CD4-positive, alpha-beta T cell (primary cell): ENCODE data around the gene HPS1. TPM values are rescaled to one million over a fixed set of nuclear protein-coding genes. Genes with fewer than 3 reads are reported as not detected.

Source experiments
- ATAC-seq: fragments of 200-7000 bp; cut with Tn5 transposase; one replicate; pipeline ENCODE4 v1.10.0; 2022; ENCODE audit warnings: mild to moderate bottlenecking; ENCODE audit not compliant: poor library complexity
- CTCF ChIA-PET: fragments of 350-600 bp; sonication (Branson Sonifier 250); formaldehyde crosslinking; loops from one replicate; lab custom pipeline; 2021; ENCODE audit warnings: antibody characterized with exemption, inconsistent platforms; lab: Charles Lee
- POLR2A ChIA-PET: fragments of 350-600 bp; sonication (Branson Sonifier 250); formaldehyde crosslinking; loops from one replicate; lab custom pipeline; 2021; ENCODE audit warnings: antibody characterized with exemption, inconsistent platforms; lab: Charles Lee
- DNase-seq, 14 experiments: peaks; one replicate each; pipeline ENCODE4 v3.0.0-alpha.2; 2013 to 2020; ENCODE audit warnings: mixed read lengths in 2 of 14
- H3K27ac ChIP-seq, 2 donors: one replicate each; pipeline versions ENCODE4 v1.5.1 to v1.7.0; 2013; ENCODE audit warnings: low read length in 2 of 2, low read depth in 1 of 2, mild to moderate bottlenecking in 1 of 2
- H3K27me3 ChIP-seq, 2 experiments: 1 replicate in 1 of 2; 2 replicates in 1 of 2; pipeline versions ENCODE4 v1.6.1 to v1.7.0; 2013; ENCODE audit warnings: low read length in 2 of 2, control low read depth in 1 of 2, mild to moderate bottlenecking in 1 of 2, moderate library complexity in 1 of 2; ENCODE audit not compliant: insufficient read depth in 2 of 2, control insufficient read depth in 1 of 2
- H3K36me3 ChIP-seq: one replicate; pipeline ENCODE4 v1.6.1; 2013; ENCODE audit warnings: low read length, control low read depth; ENCODE audit not compliant: insufficient read depth
- H3K4me1 ChIP-seq: one replicate; pipeline ENCODE4 v1.6.1; 2013; ENCODE audit warnings: low read length, control low read depth; ENCODE audit not compliant: insufficient read depth
- H3K4me3 ChIP-seq: one replicate; pipeline ENCODE4 v1.5.1; 2013; ENCODE audit warnings: mild to moderate bottlenecking, low read length, moderate library complexity
- H3K9me3 ChIP-seq, 2 experiments: 1 replicate in 1 of 2; 2 replicates in 1 of 2; pipeline versions ENCODE4 v1.6.1 to v1.7.0; 2013; ENCODE audit warnings: low read length in 2 of 2, mild to moderate bottlenecking in 2 of 2, control low read depth in 1 of 2, moderate library complexity in 1 of 2; ENCODE audit not compliant: control insufficient read depth in 1 of 2, insufficient read depth in 1 of 2
- H3K27ac Mint-ChIP-seq: one replicate; pipeline ENCODE4 v1.8.0; 2020; ENCODE audit warnings: mixed read lengths
- H3K27me3 Mint-ChIP-seq: one replicate; pipeline ENCODE4 v1.8.0; 2021; ENCODE audit warnings: mixed read lengths
- H3K36me3 Mint-ChIP-seq: one replicate; pipeline ENCODE4 v1.8.0; 2021; ENCODE audit warnings: low read depth, mixed read lengths
- H3K4me1 Mint-ChIP-seq: one replicate; pipeline ENCODE4 v1.8.0; 2021; ENCODE audit warnings: low read depth, mixed read lengths
- H3K4me3 Mint-ChIP-seq: one replicate; pipeline ENCODE4 v1.8.0; 2020; ENCODE audit warnings: mild to moderate bottlenecking, mixed read lengths
- H3K9me3 Mint-ChIP-seq: one replicate; pipeline ENCODE4 v1.8.0; 2020; ENCODE audit warnings: mixed read lengths
- CTCF ChIP-seq: fragments of 200-600 bp; IDR thresholded peaks from one replicate; pipeline ENCODE4 v1.8.0; 2022; ENCODE audit warnings: antibody characterized with exemption, mild to moderate bottlenecking
- intact Hi-C, 2 experiments: fragments of 100-400 bp; cut with DNase I in 1 of 2; cut with micrococcal nuclease in 1 of 2; formaldehyde crosslinking; loops; one replicate each; pipeline versions ENCODE4 v1.15.1 to v1.9.0; 2023 to 2025; cut with DNase I, micrococcal nuclease
- polyA plus RNA-seq, 2 donors: library from polyadenylated mRNA; unstranded; fragments of 120-200 nt; gene quantifications; one replicate each; pipeline ENCODE4 v1.2.1, GENCODE V29; 2013
- total RNA-seq, 174 experiments: library from RNA in 2 of 174; stranded (reverse) in 2 of 174; gene quantifications; one replicate each; pipeline ENCODE4 v1.2.3 and lab custom pipeline; 2021 to 2026

HPS1 gene
- total RNA-seq (10 to 100 TPM; 49.8 to 50.5 TPM), total RNA-seq (lab: John Stamatoyannopoulos, UW) (16.4 to 65.9 (median 33.0) reads per million in 172 experiments)
- polyA plus RNA-seq (2013, experiment 1 of 2): 53.0 TPM
- polyA plus RNA-seq (2013, experiment 2 of 2): 64.8 TPM

- peaks cover 1% of the 10 kb centered on the region for H3K27me3 Mint-ChIP-seq
- H3K4me1 Mint-ChIP-seq: peaks cover 40% of the 10 kb centered on the region
- Histone ChIP-seq H3K9me3 (no peaks in the 10 kb centered on the region), H3K27me3 (no peaks in the 10 kb centered on the region), H3K27ac (peak within 1 kb of the TSS; percentile 66 to 77), H3K4me3 (peak within 1 kb of the TSS; percentile 71), H3K36me3 (peaks cover 33% of the 10 kb centered on the region), H3K4me1 (peaks cover 41% of the 10 kb centered on the region)
- ChIA-PET CTCF (interaction anchor here (0.7 kb wide), 1 partner anchor 21 kb away, joined by 3 read pairs; no protein-coding TSS in a partner anchor), POLR2A (interaction anchor here (1.3 to 2.1 kb wide), 4 partner anchors 20 to 1173 kb away, joined by 5 to 8 read pairs (median 6); partner anchors contain the start of genes R3HCC1L and SLC25A28)
- DNase-seq (peak; percentile 58 to 88 (median 75)), ATAC-seq (peak; percentile 91)
- no peak for TF ChIP-seq CTCF
- intact Hi-C loops: loop anchor here in 1 of 2 experiments (2.0 to 10.0 kb wide), 5 partner anchors 312 to 1738 kb away; partner anchors contain the start of genes COX15, CUTC, ERLIN1 and GOT1
- H3K9me3 Mint-ChIP-seq: no peaks in the 10 kb centered on the region
- peak within 1 kb of the TSS; percentile 94 for H3K4me3 Mint-ChIP-seq
- peaks cover 50% of the 10 kb centered on the region for H3K36me3 Mint-ChIP-seq
- H3K27ac Mint-ChIP-seq: peak within 1 kb of the TSS; percentile 93
These were observed at the start of gene HPS1 for GRCh38 chr10:98446661-98447221. HPS1 (minus strand) TSS chr10:98446935; CDS start chr10:98443240, 3,695 bp downstream.

- no peaks in the 10 kb centered on the region for H3K36me3 Mint-ChIP-seq
- H3K27ac Mint-ChIP-seq: no peak overlapping the region
- ChIA-PET CTCF (no interaction called here), POLR2A (no interaction called here)
- H3K4me3 Mint-ChIP-seq: no peak overlapping the region
- Histone ChIP-seq H3K36me3 (no peaks in the 10 kb centered on the region), H3K27ac (no peak overlapping the region), H3K4me3 (no peak overlapping the region), H3K4me1 (no peaks in the 10 kb centered on the region), H3K9me3 (peaks cover 0 to 20% of the 10 kb centered on the region in 2 experiments), H3K27me3 (peaks cover 0 to 7% of the 10 kb centered on the region in 2 experiments)
- no peaks in the 10 kb centered on the region for H3K4me1 Mint-ChIP-seq
- intact Hi-C loops: no loop called here
- H3K27me3 Mint-ChIP-seq: peaks cover 15% of the 10 kb centered on the region
- ATAC-seq: no peak
- H3K9me3 Mint-ChIP-seq: peaks cover 11% of the 10 kb centered on the region
- no peak for DNase-seq
- no peak for TF ChIP-seq CTCF
These were observed 46.0 kb upstream of the HPS1 start for GRCh38 chr10:98492763-98493162.

GRCh38 chr10:98489561-98490481 is 43.1 kb upstream of the HPS1 start:
- H3K9me3 ChIP-seq: peaks cover 0 to 3% of the 10 kb centered on the region in 2 experiments
- H3K4me1 ChIP-seq: no peaks in the 10 kb centered on the region
- H3K27me3 Mint-ChIP-seq: peaks cover 26% of the 10 kb centered on the region
- no peak overlapping the region for H3K27ac ChIP-seq
- H3K9me3 Mint-ChIP-seq: no peaks in the 10 kb centered on the region
- no peak overlapping the region for H3K4me3 Mint-ChIP-seq
- peaks cover 2 to 5% of the 10 kb centered on the region in 2 experiments for H3K27me3 ChIP-seq
- no peaks in the 10 kb centered on the region for H3K36me3 Mint-ChIP-seq
- CTCF ChIA-PET: no interaction called here
- no peak for TF ChIP-seq CTCF
- H3K27ac Mint-ChIP-seq: no peak overlapping the region
- H3K4me1 Mint-ChIP-seq: no peaks in the 10 kb centered on the region
- DNase-seq: no peak
- POLR2A ChIA-PET: no interaction called here
- intact Hi-C loops: no loop called here
- ATAC-seq: no peak
- no peak overlapping the region for H3K4me3 ChIP-seq
- no peaks in the 10 kb centered on the region for H3K36me3 ChIP-seq
